ENCODE data around the gene ATN1.
A peak's percentile ranks its signal among the peaks of the same experiment; 100 is the strongest.

Gene ATN1

DNA sequence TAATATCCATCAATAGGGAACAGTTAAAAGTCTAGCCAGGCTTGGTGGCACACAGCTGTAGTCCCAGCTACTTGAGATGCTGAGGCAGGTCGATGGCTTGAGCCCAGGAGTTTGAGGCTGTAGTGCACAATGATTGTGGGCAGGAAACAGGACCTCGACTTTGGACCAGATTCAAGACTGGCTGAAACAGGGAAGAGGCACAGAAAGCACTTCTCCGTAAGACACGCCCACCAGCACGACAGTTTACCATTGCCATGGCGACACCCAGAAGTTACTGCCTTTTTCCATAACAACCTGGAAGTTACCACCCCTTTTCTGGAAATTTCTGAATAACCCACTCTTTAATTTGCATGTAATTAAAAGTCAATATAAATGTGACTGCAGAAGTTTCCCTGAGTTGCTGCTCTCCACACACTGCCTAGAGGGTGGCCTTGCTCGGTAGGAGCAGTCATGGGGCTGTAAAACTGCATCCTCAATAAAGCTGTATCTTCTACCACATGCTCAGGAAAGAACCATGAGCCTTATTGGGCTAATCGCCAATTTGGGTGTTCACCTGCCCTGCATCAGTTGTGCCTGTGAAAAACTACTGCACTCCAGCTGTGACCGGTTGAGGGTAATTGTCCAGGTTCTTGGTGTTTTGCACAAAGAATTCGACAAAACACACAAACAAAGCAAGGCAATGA, 27.8 kb upstream of the ATN1 start:
- CTCF ChIA-PET, result interaction anchor here (1.7 kb wide), 1 partner anchor 30 kb away, joined by 5 read pairs; no protein-coding TSS in a partner anchor
- POLR2A ChIA-PET, result no interaction called here
- Histone ChIP-seq H3K4me1 (ENCODE audit: control insufficient read depth, insufficient read depth, low read length) (peaks cover 13% of the 10 kb centered on the region; the same call in 1 of the 2 replicates), H3K4me3 (ENCODE audit: low read depth, low read length) (no peak overlapping the region), H3K9me3 (ENCODE audit: control insufficient read depth, insufficient read depth, low read depth, low read length) (no peaks in the 10 kb centered on the region), H3K36me3 (ENCODE audit: control insufficient read depth in 2 of 2, insufficient read depth in 1 of 2, low read length in 2 of 2) (no peaks in the 10 kb centered on the region), H3K27ac (ENCODE audit: extremely low read depth, low read depth, low read length) (no peak overlapping the region)
- TF ChIP-seq ZBTB17 (tag by site-specific recombination; IDR thresholded peaks at IDR 0.05) (peak; percentile 58), ZBTB8A (tag by site-specific recombination; IDR thresholded peaks at IDR 0.05) (0 out of 2 replicates have a peak, but pooled peaks have one; percentile 24), GLI2 (tag by site-specific recombination; IDR thresholded peaks at IDR 0.05; ENCODE audit: borderline replicate concordance, low read depth) (no peak), ZBTB48 (tag by site-specific recombination; IDR thresholded peaks at IDR 0.05) (no peak), ZIC2 (tag by site-specific recombination; IDR thresholded peaks at IDR 0.05) (peak; percentile 22; the same call in 1 of the 2 replicates), KLF9 (tag by site-specific recombination; IDR thresholded peaks at IDR 0.05; ENCODE audit: low read depth) (peak; percentile 74)
- TF ChIP-seq, protein P1, sequence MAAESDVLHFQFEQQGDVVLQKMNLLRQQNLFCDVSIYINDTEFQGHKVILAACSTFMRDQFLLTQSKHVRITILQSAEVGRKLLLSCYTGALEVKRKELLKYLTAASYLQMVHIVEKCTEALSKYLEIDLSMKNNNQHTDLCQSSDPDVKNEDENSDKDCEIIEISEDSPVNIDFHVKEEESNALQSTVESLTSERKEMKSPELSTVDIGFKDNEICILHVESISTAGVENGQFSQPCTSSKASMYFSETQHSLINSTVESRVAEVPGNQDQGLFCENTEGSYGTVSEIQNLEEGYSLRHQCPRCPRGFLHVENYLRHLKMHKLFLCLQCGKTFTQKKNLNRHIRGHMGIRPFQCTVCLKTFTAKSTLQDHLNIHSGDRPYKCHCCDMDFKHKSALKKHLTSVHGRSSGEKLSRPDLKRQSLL (tag by site-specific recombination; IDR thresholded peaks at IDR 0.05), result peak; percentile 47
- TF ChIP-seq, protein P2, sequence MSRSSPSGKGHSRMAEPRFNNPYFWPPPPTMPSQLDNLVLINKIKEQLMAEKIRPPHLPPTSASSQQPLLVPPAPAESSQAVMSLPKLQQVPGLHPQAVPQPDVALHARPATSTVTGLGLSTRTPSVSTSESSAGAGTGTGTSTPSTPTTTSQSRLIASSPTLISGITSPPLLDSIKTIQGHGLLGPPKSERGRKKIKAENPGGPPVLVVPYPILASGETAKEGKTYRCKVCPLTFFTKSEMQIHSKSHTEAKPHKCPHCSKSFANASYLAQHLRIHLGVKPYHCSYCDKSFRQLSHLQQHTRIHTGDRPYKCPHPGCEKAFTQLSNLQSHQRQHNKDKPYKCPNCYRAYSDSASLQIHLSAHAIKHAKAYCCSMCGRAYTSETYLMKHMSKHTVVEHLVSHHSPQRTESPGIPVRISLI (tag by site-specific recombination; IDR thresholded peaks at IDR 0.05), result 0 out of 2 replicates have a peak, but pooled peaks have one; percentile 45
- TF ChIP-seq, protein P3, sequence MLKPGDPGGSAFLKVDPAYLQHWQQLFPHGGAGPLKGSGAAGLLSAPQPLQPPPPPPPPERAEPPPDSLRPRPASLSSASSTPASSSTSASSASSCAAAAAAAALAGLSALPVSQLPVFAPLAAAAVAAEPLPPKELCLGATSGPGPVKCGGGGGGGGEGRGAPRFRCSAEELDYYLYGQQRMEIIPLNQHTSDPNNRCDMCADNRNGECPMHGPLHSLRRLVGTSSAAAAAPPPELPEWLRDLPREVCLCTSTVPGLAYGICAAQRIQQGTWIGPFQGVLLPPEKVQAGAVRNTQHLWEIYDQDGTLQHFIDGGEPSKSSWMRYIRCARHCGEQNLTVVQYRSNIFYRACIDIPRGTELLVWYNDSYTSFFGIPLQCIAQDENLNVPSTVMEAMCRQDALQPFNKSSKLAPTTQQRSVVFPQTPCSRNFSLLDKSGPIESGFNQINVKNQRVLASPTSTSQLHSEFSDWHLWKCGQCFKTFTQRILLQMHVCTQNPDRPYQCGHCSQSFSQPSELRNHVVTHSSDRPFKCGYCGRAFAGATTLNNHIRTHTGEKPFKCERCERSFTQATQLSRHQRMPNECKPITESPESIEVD (tag by site-specific recombination; IDR thresholded peaks at IDR 0.05), result peak; percentile 35; the same call in 1 of the 2 replicates

DNA sequence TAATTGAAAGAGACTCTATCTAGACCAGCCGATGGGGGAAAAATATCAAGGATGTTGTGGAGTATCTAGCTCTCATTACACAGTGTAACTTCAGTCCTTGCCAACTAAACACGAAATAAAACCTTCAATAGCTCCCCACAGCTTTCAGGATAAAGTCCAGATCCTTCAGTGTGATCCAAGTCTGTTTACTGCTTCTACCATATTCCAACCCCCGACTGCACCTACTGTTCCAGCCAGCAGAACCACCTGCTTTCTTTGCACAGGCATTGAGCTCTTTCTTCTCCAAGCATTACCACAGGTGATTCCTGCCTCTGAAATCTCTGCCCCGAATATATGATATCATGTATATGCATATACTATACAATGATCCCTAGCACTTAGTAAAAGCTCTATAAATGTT, 25.3 kb upstream of the ATN1 start:
- Histone ChIP-seq H3K4me3 (ENCODE audit: low read depth, low read length) (no peak overlapping the region), H3K9me3 (ENCODE audit: control insufficient read depth, insufficient read depth, low read depth, low read length) (no peaks in the 10 kb centered on the region), H3K27ac (ENCODE audit: extremely low read depth, low read depth, low read length) (no peak overlapping the region), H3K36me3 (ENCODE audit: control insufficient read depth in 2 of 2, insufficient read depth in 1 of 2, low read length in 2 of 2) (no peaks in the 10 kb centered on the region), H3K4me1 (ENCODE audit: control insufficient read depth, insufficient read depth, low read length) (peaks cover 13% of the 10 kb centered on the region; the same call in 1 of the 2 replicates)
- CTCF ChIA-PET, result interaction anchor here (0.6 to 2.3 kb wide), 5 partner anchors 11 to 33 kb away, joined by 3 to 9 read pairs (median 4); partner anchors contain the start of gene SPSB2
- POLR2A ChIA-PET, result interaction anchor here (1.0 to 2.6 kb wide), 3 partner anchors 11 to 42 kb away, joined by 3 to 7 read pairs (median 4); partner anchors contain the start of gene SPSB2
- TF ChIP-seq ZNF571 (tag by site-specific recombination; IDR thresholded peaks at IDR 0.05) (no peak), ZNF202 (tag by site-specific recombination; IDR thresholded peaks at IDR 0.05; ENCODE audit: borderline replicate concordance) (no peak), ZNF558 (tag by site-specific recombination; IDR thresholded peaks at IDR 0.05) (no peak), ZNF585B (tag by site-specific recombination; IDR thresholded peaks at IDR 0.05) (no peak), GFI1B (tag by site-specific recombination; IDR thresholded peaks at IDR 0.05) (no peak), ZFP37 (tag by site-specific recombination; IDR thresholded peaks at IDR 0.05) (no peak)
- TF ChIP-seq, protein P4, sequence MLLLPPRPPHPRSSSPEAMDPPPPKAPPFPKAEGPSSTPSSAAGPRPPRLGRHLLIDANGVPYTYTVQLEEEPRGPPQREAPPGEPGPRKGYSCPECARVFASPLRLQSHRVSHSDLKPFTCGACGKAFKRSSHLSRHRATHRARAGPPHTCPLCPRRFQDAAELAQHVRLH (tag by site-specific recombination; IDR thresholded peaks at IDR 0.05), result no peak
- TF ChIP-seq, protein P5, sequence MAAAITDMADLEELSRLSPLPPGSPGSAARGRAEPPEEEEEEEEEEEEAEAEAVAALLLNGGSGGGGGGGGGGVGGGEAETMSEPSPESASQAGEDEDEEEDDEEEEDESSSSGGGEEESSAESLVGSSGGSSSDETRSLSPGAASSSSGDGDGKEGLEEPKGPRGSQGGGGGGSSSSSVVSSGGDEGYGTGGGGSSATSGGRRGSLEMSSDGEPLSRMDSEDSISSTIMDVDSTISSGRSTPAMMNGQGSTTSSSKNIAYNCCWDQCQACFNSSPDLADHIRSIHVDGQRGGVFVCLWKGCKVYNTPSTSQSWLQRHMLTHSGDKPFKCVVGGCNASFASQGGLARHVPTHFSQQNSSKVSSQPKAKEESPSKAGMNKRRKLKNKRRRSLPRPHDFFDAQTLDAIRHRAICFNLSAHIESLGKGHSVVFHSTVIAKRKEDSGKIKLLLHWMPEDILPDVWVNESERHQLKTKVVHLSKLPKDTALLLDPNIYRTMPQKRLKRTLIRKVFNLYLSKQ (tag by site-specific recombination; IDR thresholded peaks at IDR 0.05; ENCODE audit: borderline replicate concordance), result no peak
- TF ChIP-seq, protein P6, sequence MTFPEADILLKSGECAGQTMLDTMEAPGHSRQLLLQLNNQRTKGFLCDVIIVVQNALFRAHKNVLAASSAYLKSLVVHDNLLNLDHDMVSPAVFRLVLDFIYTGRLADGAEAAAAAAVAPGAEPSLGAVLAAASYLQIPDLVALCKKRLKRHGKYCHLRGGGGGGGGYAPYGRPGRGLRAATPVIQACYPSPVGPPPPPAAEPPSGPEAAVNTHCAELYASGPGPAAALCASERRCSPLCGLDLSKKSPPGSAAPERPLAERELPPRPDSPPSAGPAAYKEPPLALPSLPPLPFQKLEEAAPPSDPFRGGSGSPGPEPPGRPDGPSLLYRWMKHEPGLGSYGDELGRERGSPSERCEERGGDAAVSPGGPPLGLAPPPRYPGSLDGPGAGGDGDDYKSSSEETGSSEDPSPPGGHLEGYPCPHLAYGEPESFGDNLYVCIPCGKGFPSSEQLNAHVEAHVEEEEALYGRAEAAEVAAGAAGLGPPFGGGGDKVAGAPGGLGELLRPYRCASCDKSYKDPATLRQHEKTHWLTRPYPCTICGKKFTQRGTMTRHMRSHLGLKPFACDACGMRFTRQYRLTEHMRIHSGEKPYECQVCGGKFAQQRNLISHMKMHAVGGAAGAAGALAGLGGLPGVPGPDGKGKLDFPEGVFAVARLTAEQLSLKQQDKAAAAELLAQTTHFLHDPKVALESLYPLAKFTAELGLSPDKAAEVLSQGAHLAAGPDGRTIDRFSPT (tag by site-specific recombination; IDR thresholded peaks at IDR 0.05), result no peak
- TF ChIP-seq, protein P7, sequence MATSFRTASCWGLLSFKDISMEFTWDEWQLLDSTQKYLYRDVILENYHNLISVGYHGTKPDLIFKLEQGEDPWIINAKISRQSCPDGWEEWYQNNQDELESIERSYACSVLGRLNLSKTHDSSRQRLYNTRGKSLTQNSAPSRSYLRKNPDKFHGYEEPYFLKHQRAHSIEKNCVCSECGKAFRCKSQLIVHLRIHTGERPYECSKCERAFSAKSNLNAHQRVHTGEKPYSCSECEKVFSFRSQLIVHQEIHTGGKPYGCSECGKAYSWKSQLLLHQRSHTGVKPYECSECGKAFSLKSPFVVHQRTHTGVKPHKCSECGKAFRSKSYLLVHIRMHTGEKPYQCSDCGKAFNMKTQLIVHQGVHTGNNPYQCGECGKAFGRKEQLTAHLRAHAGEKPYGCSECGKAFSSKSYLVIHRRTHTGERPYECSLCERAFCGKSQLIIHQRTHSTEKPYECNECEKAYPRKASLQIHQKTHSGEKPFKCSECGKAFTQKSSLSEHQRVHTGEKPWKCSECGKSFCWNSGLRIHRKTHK (tag by site-specific recombination; IDR thresholded peaks at IDR 0.05), result no peak
